ENCODE results near the gene SPRY4. TPM values are rescaled to one million over a fixed set of nuclear protein-coding genes. Genes with fewer than 3 reads are reported as not detected.
A peak's percentile ranks its signal among the peaks of the same experiment; 100 is the strongest.
"Not testable (repeated sequence)": the region's sequence is repeated elsewhere in the genome, so short reads cannot be mapped to it uniquely, and the experiment has no call there.

SPRY4 gene
- total and polyA plus RNA-seq, 2 of the 13 experiments (the other 11 are each of a cell fraction or from before 2014, with no cell fraction given) = 8.9 to 17.8 TPM

DNA sequence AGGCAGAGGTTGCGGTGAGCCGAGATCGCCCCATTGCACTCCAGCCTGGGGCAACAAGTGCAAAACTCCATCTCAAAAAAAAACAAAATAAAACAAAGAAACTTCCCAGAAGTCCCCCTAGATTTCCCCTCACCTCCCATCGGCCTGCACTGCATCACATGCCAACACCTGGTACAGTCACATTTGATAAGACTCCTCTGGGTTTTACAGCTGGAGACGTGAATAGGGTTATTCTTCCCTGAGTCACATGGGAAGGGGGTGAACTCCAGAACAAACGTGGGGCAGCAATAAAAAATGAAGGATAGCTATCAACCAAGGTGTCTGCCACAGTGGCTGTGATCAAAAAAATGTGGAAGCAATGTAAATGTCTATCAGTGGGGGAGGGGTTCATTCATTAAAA lies 26.0 kb downstream of the SPRY4 start (continued):
- TF ChIP-seq, protein P1, sequence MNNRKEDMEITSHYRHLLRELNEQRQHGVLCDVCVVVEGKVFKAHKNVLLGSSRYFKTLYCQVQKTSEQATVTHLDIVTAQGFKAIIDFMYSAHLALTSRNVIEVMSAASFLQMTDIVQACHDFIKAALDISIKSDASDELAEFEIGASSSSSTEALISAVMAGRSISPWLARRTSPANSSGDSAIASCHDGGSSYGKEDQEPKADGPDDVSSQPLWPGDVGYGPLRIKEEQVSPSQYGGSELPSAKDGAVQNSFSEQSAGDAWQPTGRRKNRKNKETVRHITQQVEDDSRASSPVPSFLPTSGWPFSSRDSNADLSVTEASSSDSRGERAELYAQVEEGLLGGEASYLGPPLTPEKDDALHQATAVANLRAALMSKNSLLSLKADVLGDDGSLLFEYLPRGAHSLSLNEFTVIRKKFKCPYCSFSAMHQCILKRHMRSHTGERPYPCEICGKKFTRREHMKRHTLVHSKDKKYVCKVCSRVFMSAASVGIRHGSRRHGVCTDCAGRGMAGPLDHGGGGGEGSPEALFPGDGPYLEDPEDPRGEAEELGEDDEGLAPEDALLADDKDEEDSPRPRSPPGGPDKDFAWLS (CRISPR knock-in tag; IDR thresholded peaks at IDR 0.05; ENCODE audit: borderline replicate concordance) = no peak
- TF ChIP-seq ZNF124 (CRISPR knock-in tag; IDR thresholded peaks at IDR 0.05) = no peak

DNA sequence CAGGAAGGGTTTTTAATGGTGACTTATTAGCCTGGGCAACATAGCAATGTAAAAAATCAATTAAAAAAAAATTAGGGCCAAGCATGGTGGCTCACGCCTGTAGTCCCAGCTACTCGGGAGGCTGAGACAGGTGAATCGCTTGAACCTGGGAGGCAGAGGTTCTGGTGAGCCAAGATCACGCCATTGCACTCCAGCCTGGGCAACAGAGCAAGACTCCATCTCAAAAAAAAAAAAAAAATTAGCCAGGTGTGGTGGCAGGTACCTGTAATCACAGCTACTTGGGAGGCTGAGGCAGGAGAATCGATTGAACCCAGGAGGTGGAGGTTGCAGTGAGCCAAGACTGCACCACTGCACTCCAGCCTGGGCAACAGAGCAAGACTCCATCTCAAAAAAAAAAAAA lies 27.0 kb downstream of the SPRY4 start:
- ATAC-seq; intact Hi-C loops (cut with micrococcal nuclease; ENCODE audit: unreplicated experiment); CTCF ChIA-PET (ENCODE audit: low intra/inter-chr PET ratio, low total read pairs); H3K4me3 ChIP-seq (replicated peaks in 1 of 3; ENCODE audit: insufficient read depth in 1 of 3, low read depth in 2 of 3, low read length in 3 of 3); POLR2A ChIA-PET; H3K36me3 ChIP-seq (replicated peaks in 1 of 2; ENCODE audit: control insufficient read depth in 1 of 2, insufficient read depth in 2 of 2, low read length in 2 of 2); H3K9me3 ChIP-seq (ENCODE audit: low read length); H3K27me3 ChIP-seq (ENCODE audit: control insufficient read depth in 1 of 2, insufficient read depth in 2 of 2, low read length in 2 of 2); H3K27ac ChIP-seq (ENCODE audit: extremely low read length, insufficient read depth, low read length); FAIRE-seq; H2AFZ ChIP-seq (ENCODE audit: low read length); H3K9ac ChIP-seq (ENCODE audit: insufficient read depth, low read depth, low read length); DNase-seq (ENCODE audit: low spot score); H4K20me1 ChIP-seq (ENCODE audit: insufficient read depth, low read length); H3K79me2 ChIP-seq (ENCODE audit: insufficient read depth, low read length); H3K4me2 ChIP-seq (ENCODE audit: low read depth, low read length); in situ Hi-C loops (cut with HindIII; ENCODE audit: extremely low pct_ligation_motif_present, low pct_unique_long_range_greater_than_20kb); BruUV-seq (replicated peaks): not testable (repeated sequence)
- WGBS (ENCODE audit: low lambda C conversion rate) = 99% methylated on average over 5 of the region's 5 CpGs
- TF ChIP-seq ZNF121 (CRISPR knock-in tag; IDR thresholded peaks at IDR 0.05) = 0 out of 2 replicates have a peak, but pooled peaks have one; percentile 8
- peaks cover 47% of the 10 kb centered on the region for H3K4me1 ChIP-seq (ENCODE audit: insufficient read depth, low read length)

DNA sequence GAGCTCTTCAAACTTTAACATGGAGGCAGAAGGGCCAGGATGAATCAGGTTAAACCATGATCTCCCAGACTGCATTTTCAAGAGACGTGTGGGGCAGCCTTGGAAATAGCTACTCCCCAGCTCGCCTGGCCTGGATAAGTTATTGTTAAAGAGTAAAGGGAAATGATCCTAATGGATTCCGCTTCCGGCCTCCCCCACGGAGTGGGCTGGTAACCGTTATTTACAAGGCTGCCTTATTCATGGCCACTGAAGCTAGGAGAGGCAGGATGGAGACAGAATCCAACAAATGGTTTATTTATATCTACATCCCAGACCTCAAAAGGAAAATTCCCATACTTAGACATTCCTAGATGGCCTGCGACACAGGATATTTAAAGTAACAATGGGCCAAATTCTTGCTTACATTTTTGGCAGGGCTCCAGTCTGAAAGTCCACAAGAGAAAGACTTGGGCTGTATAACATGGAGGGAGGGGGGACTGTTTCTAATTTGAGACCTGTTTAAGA lies 27.9 kb downstream of the SPRY4 start:
- TF ChIP-seq, protein P2, sequence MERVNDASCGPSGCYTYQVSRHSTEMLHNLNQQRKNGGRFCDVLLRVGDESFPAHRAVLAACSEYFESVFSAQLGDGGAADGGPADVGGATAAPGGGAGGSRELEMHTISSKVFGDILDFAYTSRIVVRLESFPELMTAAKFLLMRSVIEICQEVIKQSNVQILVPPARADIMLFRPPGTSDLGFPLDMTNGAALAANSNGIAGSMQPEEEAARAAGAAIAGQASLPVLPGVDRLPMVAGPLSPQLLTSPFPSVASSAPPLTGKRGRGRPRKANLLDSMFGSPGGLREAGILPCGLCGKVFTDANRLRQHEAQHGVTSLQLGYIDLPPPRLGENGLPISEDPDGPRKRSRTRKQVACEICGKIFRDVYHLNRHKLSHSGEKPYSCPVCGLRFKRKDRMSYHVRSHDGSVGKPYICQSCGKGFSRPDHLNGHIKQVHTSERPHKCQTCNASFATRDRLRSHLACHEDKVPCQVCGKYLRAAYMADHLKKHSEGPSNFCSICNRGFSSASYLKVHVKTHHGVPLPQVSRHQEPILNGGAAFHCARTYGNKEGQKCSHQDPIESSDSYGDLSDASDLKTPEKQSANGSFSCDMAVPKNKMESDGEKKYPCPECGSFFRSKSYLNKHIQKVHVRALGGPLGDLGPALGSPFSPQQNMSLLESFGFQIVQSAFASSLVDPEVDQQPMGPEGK (CRISPR knock-in tag; IDR thresholded peaks at IDR 0.05) = peak; percentile 41; the same call in 1 of the 2 replicates
- TF ChIP-seq CENPT (CRISPR knock-in tag; IDR thresholded peaks at IDR 0.05; ENCODE audit: low read depth) (no peak), BCL6 (CRISPR knock-in tag; IDR thresholded peaks at IDR 0.05) (peak; percentile 86), SOX13 (IDR thresholded peaks at IDR 0.05) (no peak), SOX13 (CRISPR knock-in tag; conservative IDR thresholded peaks at IDR 0.05 in 1 of 2, IDR thresholded peaks at IDR 0.05 in 1 of 2) (peak in 1 of 2 experiments; percentile 64; a peak in 2 of 4 replicates), TEAD3 (CRISPR knock-in tag; optimal IDR thresholded peaks at IDR 0.05; ENCODE audit: borderline replicate concordance) (peak; percentile 47)
- TF ChIP-seq, protein P3, sequence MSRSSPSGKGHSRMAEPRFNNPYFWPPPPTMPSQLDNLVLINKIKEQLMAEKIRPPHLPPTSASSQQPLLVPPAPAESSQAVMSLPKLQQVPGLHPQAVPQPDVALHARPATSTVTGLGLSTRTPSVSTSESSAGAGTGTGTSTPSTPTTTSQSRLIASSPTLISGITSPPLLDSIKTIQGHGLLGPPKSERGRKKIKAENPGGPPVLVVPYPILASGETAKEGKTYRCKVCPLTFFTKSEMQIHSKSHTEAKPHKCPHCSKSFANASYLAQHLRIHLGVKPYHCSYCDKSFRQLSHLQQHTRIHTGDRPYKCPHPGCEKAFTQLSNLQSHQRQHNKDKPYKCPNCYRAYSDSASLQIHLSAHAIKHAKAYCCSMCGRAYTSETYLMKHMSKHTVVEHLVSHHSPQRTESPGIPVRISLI (CRISPR knock-in tag; IDR thresholded peaks at IDR 0.05; ENCODE audit: borderline replicate concordance) = no peak
- H3K36me3 ChIP-seq (replicated peaks in 1 of 2; ENCODE audit: control insufficient read depth in 1 of 2, insufficient read depth in 2 of 2, low read length in 2 of 2) = no peaks in the 10 kb centered on the region
- ChIA-PET POLR2A (interaction anchor here (0.6 kb wide), 1 partner anchor 131 kb away, joined by 3 read pairs; no protein-coding TSS in a partner anchor), CTCF (ENCODE audit: low intra/inter-chr PET ratio, low total read pairs) (no interaction called here)
- H3K4me3 ChIP-seq (replicated peaks in 1 of 3; ENCODE audit: insufficient read depth in 1 of 3, low read depth in 2 of 3, low read length in 3 of 3) = no peak overlapping the region
- H4K20me1 ChIP-seq (ENCODE audit: insufficient read depth, low read length) = no peaks in the 10 kb centered on the region
- no peak for FAIRE-seq
- H2AFZ ChIP-seq (ENCODE audit: low read length) = no peak overlapping the region
- H3K27ac ChIP-seq (ENCODE audit: extremely low read length, insufficient read depth, low read length) = no peak overlapping the region
- intact Hi-C loops (cut with micrococcal nuclease; ENCODE audit: unreplicated experiment) = no loop called here
- 65% methylated on average over 7 of the region's 7 CpGs for WGBS (ENCODE audit: low lambda C conversion rate)
- H3K79me2 ChIP-seq (ENCODE audit: insufficient read depth, low read length) = no peaks in the 10 kb centered on the region
- H3K9me3 ChIP-seq (ENCODE audit: low read length) = no peaks in the 10 kb centered on the region
- H3K27me3 ChIP-seq (ENCODE audit: control insufficient read depth in 1 of 2, insufficient read depth in 2 of 2, low read length in 2 of 2) = no peaks in the 10 kb centered on the region
- no peak overlapping the region for H3K9ac ChIP-seq (ENCODE audit: insufficient read depth, low read depth, low read length)
- in situ Hi-C loops (cut with HindIII; ENCODE audit: extremely low pct_ligation_motif_present, low pct_unique_long_range_greater_than_20kb) = no loop called here
- peaks cover 55% of the 10 kb centered on the region for H3K4me1 ChIP-seq (ENCODE audit: insufficient read depth, low read length)
- no TSS peak for BruUV-seq (replicated peaks)
- no peak overlapping the region for H3K4me2 ChIP-seq (ENCODE audit: low read depth, low read length)
- peak; percentile 77 for DNase-seq (ENCODE audit: low spot score)
- ATAC-seq = peak; percentile 14; the same call in 2 of the 3 replicates

Data from HepG2 (cell line).